DND-41 (cell line): Measurements from ENCODE around the gene DUSP7.
A peak's percentile ranks its signal among the peaks of the same experiment; 100 is the strongest.

Experiments
- ATAC-seq: fragments of 200-7000 bp; cut with Tn5 transposase; 3 replicates; pipeline ENCODE4 v1.9.1; 2021; ENCODE audit warnings: low read depth; ENCODE audit not compliant: insufficient read depth
- DNase-seq: peaks from one replicate; pipeline ENCODE4 v3.0.0-alpha.2; 2020
- H2AFZ ChIP-seq: 2 replicates; pipeline ENCODE4 v1.6.0; 2012; ENCODE audit warnings: low read depth, low read length
- H3K27ac ChIP-seq: 2 replicates; pipeline ENCODE4 v1.5.1; 2012; ENCODE audit warnings: low read length, inconsistent platforms
- H3K27me3 ChIP-seq: fragments of 200-600 bp; sonication (generic); 2 replicates; pipeline ENCODE4 v1.6.0; 2012; ENCODE audit warnings: low read length, mild to moderate bottlenecking, inconsistent platforms; ENCODE audit not compliant: insufficient read depth, poor library complexity
- H3K36me3 ChIP-seq: 2 replicates; pipeline ENCODE4 v1.5.1; 2012; ENCODE audit warnings: low read length, inconsistent platforms; ENCODE audit not compliant: insufficient read depth
- H3K4me1 ChIP-seq: 2 replicates; pipeline ENCODE4 v1.5.1; 2012; ENCODE audit warnings: mild to moderate bottlenecking, low read length; ENCODE audit not compliant: insufficient read depth
- H3K4me2 ChIP-seq: 2 replicates; pipeline ENCODE4 v1.6.0; 2012; ENCODE audit warnings: mild to moderate bottlenecking, moderate library complexity, low read length, inconsistent platforms; ENCODE audit not compliant: insufficient read depth
- H3K4me3 ChIP-seq, 2 experiments: fragments of 200-600 bp in 1 of 2; shearing (Covaris generic) in 1 of 2; 2 replicates each; pipeline ENCODE4 v1.5.1; 2012 to 2016; ENCODE audit warnings: inconsistent platforms in 2 of 2, low read length in 2 of 2, mild to moderate bottlenecking in 2 of 2, low read depth in 1 of 2, moderate library complexity in 1 of 2
- H3K79me2 ChIP-seq: 2 replicates; pipeline ENCODE4 v1.6.0; 2012; ENCODE audit warnings: low read length, inconsistent platforms; ENCODE audit not compliant: insufficient read depth
- H3K9ac ChIP-seq: 2 replicates; pipeline ENCODE4 v1.6.0; 2012; ENCODE audit warnings: low read depth, mild to moderate bottlenecking, inconsistent platforms, low read length, moderate library complexity
- H3K9me3 ChIP-seq: 2 replicates; pipeline ENCODE4 v1.5.1; 2012; ENCODE audit warnings: low read length, moderate library complexity, mild to moderate bottlenecking, inconsistent platforms; ENCODE audit not compliant: insufficient read depth, severe bottlenecking
- H4K20me1 ChIP-seq: 2 replicates; pipeline ENCODE4 v1.6.0; 2012; ENCODE audit warnings: low read length; ENCODE audit not compliant: insufficient read depth
- CTCF ChIP-seq: IDR thresholded peaks from 2 replicates; pipeline ENCODE4 v1.5.1; 2012; ENCODE audit warnings: borderline replicate concordance, low read length, moderate library complexity, mild to moderate bottlenecking; ENCODE audit not compliant: poor library complexity, severe bottlenecking; ENCODE audit errors: extremely low read depth
- EZH2 ChIP-seq: IDR thresholded peaks from 3 replicates; pipeline ENCODE4 v1.6.1; 2012; ENCODE audit warnings: borderline replicate concordance, low read depth, mild to moderate bottlenecking, moderate library complexity, low read length, inconsistent platforms; ENCODE audit not compliant: severe bottlenecking

Gene DUSP7

DNA sequence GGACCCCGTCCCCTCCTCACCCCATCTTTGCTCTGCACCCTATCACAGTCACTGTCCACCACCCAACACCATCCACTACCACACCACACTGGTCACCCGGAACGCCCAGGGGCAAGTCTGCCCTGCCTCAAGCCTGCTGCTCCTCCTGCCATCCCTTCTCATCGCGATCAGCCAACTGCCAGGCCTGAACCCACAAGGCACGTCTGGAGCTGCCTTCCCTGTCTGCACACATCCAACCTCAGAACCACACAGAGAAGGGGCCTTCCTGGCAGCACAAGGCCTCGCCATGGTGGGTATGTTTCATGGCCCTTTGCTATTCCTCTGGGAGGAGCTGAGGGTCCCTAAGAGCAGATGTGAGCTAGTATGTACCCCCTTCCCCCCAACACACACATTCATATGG lies 3.4 kb upstream of the DUSP7 start:
- TF ChIP-seq CTCF (no peak), EZH2 (no peak)
- Histone ChIP-seq H3K9ac (no peak overlapping the region), H3K27me3 (no peaks in the 10 kb centered on the region), H4K20me1 (peaks cover 8% of the 10 kb centered on the region; the same call in 1 of the 2 replicates), H3K79me2 (peaks cover 16% of the 10 kb centered on the region), H3K4me2 (no peak overlapping the region), H3K27ac (no peak overlapping the region), H3K4me3 (no peak overlapping the region), H3K9me3 (no peaks in the 10 kb centered on the region), H3K4me1 (peaks cover 25% of the 10 kb centered on the region), H2AFZ (no peak overlapping the region), H3K36me3 (no peaks in the 10 kb centered on the region)
- DNase-seq (no peak), ATAC-seq (no peak)

DNA sequence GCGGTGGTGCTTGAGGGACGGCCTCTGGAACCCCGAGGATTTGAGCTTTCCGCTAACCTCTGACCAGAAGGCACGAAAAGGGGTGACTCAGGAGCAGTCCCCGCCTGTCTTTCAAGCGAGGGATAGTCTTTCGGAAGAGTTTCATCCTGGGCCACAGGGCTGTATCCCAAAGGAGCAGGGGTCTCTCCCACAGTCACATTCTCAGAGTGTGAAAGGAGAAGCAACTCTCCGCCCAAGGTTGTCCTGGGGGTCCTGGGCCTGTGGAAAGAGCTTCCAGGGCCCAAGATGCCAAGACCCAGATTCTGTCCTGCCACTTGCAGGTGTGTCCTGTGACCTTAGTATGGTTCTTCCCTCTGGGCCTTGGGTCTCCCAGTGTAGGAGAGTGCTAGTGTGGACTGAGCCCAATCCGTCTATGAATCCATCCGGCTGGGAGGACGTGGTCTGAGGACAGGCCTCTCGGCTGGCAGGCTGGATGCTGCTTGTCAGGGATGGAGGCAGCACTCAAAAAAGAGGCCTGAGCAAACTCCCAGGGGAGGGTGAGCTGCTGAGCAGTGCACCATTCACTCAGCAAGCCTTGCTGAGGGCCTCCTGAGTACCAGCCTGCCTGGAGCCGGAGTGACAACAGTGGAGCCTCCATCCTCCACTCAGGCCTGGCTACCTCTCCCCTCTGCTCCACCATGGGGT lies 1.6 kb upstream of the DUSP7 start:
- ATAC-seq (no peak), DNase-seq (no peak)
- H3K79me2 ChIP-seq: peaks cover 29% of the 10 kb centered on the region
- H2AFZ ChIP-seq: peak overlapping the region; percentile 65
- TF ChIP-seq CTCF (no peak), EZH2 (no peak)
- H3K4me3 ChIP-seq: peak overlapping the region in 1 of 2 experiments; percentile 59; a peak in 2 of 4 replicates
- H3K9ac ChIP-seq: peak overlapping the region; percentile 48
- peaks cover 43% of the 10 kb centered on the region for H3K4me1 ChIP-seq
- no peaks in the 10 kb centered on the region for H3K27me3 ChIP-seq
- peak overlapping the region; percentile 100 for H3K4me2 ChIP-seq
- no peak overlapping the region for H3K27ac ChIP-seq
- no peaks in the 10 kb centered on the region for H3K9me3 ChIP-seq
- peaks cover 17% of the 10 kb centered on the region for H3K36me3 ChIP-seq
- H4K20me1 ChIP-seq: peaks cover 26% of the 10 kb centered on the region

- no peak for TF ChIP-seq CTCF
- no peak for TF ChIP-seq EZH2
- H3K36me3 ChIP-seq: peaks cover 25% of the 10 kb centered on the region
- peaks cover 32% of the 10 kb centered on the region for H4K20me1 ChIP-seq
- peak overlapping the region; percentile 76 for H3K27ac ChIP-seq
- ATAC-seq: peak; percentile 87
- no peaks in the 10 kb centered on the region for H3K27me3 ChIP-seq
- peak overlapping the region; percentile 96 for H2AFZ ChIP-seq
- H3K79me2 ChIP-seq: peaks cover 29% of the 10 kb centered on the region
- DNase-seq: peak; percentile 100
- peaks cover 49% of the 10 kb centered on the region for H3K4me1 ChIP-seq
- H3K4me3 ChIP-seq: peak overlapping the region; percentile 37 to 87
- peak overlapping the region; percentile 100 for H3K4me2 ChIP-seq
- peak overlapping the region; percentile 71 for H3K9ac ChIP-seq
- no peaks in the 10 kb centered on the region for H3K9me3 ChIP-seq
These were observed 819 bp upstream of the DUSP7 start for GRCh38 chr3:52056968-52057811.
